NCI-H226 (cell line): ENCODE measurements around the gene RHOT1.
"Not testable (repeated sequence)": the region's sequence is repeated elsewhere in the genome, so short reads cannot be mapped to it uniquely, and the experiment has no call there.

ENCODE experiments used
- DNase-seq: peaks from one replicate; pipeline ENCODE4 v3.0.0-alpha.2; 2015

RHOT1 gene

GRCh38 chr17:32142038-32142856 is at the start of gene RHOT1:
Gene RHOT1, plus strand, starts transcription at chr17:32142502. Its CDS starts 191 bp downstream, at chr17:32142693.
- peak; percentile 63 for DNase-seq

DNA sequence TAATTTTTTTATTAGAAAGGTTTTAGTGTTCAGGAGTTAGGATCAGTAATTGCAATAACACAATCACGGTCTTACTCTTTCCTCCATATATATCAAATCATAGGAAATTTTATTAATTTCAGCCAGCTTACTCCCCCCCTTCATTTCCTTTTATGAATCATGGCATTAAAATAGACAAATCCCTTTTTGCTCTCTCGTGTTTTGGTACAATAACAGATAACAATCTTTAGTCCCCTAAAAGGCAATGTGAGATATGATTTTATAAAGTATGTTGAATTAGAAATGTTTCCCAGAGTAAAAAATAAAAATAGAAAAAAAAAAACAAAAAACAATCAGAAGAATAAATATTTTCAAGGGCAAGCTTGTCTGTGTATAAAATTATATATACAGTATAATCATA is 42.6 kb upstream of the RHOT1 start:
- no peak for DNase-seq

- not testable (repeated sequence) for DNase-seq
Observed at GRCh38 chr17:32100323-32100722, 42.0 kb upstream of the RHOT1 start.

GRCh38 chr17:32100971-32101631 is 41.2 kb upstream of the RHOT1 start:
- peak; percentile 87 for DNase-seq

DNA sequence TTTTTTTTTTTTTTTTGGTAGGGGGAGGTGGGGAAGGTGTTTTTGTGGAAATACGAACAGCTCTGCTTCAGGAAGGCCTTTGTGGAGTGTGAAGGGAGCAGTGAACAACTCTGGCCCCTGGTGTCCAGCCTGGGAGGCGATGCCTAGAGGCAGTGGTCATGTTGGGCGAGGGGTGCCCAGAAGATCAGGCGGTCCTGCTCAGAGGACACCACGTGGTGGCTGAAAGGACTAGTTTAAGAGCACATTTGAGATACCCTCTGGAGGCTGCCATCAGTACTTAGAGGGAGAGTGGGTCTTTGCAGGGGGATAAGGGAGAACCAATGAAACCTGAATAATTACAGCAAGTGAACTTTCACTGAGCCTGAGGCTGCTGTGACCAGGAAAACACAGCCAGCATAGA is 40.1 kb upstream of the RHOT1 start:
- no peak for DNase-seq

- peak; percentile 56 for DNase-seq
Observed at GRCh38 chr17:32102646-32103186, 39.6 kb upstream of the RHOT1 start.

- no peak for DNase-seq
Observed at GRCh38 chr17:32103476-32104113, 38.7 kb upstream of the RHOT1 start.

- DNase-seq: no peak
Observed at GRCh38 chr17:32104158-32104557, 38.1 kb upstream of the RHOT1 start.

DNA sequence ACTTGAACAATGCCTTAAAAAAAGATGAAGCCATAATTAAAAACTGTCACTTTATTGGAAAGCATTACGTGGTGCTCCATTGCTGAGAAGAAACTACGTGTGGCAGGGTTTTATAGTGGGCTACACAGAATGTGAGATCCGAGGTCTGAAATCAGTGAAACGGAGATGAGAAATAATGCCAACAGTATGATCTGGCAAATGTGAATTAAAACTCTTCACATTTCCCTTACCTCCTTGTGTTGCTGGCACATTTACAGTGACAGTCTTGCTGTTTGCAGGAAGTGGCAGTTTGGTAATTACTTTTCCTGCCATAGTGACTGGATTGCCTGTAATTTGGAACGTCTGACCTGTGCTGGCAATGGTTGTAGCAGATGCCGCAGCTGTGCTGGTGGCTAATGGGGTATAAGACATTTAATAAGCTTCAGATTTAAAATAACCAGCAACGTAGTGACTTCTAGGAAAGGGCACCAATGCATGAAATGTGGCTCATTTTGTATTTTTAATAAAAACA is 35.8 kb upstream of the RHOT1 start:
- not testable (repeated sequence) for DNase-seq

DNA sequence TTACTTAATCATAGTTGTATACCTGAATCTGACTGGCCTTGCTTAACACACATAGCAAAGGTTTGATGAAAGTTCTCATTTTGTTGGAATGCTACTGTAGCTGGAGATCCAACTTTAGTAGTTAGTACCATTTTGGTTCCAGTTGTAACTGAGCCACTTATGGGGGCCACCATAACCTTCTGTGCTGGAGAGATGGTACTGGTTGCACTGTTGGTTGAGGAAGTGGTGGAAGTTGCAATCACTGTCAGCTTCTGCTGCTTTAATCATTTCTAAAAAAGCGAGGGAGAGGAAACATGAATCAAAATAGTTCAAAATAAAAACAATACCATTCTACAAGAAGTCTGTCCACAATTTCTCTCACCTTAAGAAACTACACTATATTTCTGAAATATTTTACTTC is 35.1 kb upstream of the RHOT1 start:
- not testable (repeated sequence) for DNase-seq

- no peak for DNase-seq
Observed at GRCh38 chr17:32110596-32110995, 31.7 kb upstream of the RHOT1 start.

- DNase-seq: peak; percentile 52
Observed at GRCh38 chr17:32111141-32111771, 31.0 kb upstream of the RHOT1 start.

- no peak for DNase-seq
Observed at GRCh38 chr17:32112416-32112815, 29.9 kb upstream of the RHOT1 start.

DNA sequence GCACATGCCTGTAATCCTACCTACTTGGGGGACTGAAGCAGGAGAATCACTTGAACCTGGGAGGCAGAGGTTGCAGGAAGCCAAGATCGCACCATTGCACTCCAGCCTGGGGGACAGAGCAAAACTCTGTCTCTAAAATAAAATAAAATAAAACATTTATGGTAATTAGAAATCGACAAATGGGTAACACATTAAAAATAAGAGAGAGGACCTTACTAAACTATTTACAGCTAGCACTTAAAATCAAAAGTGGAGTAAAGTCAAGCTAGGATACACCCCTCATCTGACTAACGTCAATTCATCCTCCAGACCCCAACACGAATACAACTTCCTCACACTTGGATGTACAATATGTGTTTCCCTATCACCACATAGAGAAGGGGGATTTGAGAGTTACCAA is 27.8 kb upstream of the RHOT1 start:
- DNase-seq: no peak

DNA sequence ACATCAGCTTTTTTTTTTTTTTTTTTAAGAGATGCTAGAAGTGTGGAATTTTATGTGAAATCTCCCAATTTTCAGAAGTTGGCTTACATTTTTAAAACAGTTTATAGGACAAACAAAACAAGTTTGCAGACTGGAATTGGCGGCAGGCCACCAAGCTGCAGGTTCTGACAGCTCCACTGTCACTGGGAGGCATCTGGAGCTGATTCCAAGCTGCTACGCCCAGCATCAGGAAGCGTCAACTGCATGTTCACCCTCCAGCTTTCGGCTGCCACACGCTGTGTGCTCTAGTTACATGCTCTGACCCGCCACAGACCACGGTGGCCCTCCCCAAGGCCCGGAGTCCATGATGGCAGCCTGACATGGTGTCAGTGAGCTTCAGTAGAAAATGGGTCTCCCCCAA is 26.8 kb upstream of the RHOT1 start:
- DNase-seq: not testable (repeated sequence)

- no peak for DNase-seq
Observed at GRCh38 chr17:32116937-32117336, 25.4 kb upstream of the RHOT1 start.

GRCh38 chr17:32117399-32117798 is 24.9 kb upstream of the RHOT1 start:
- no peak for DNase-seq

GRCh38 chr17:32118088-32118487 is 24.2 kb upstream of the RHOT1 start:
- not testable (repeated sequence) for DNase-seq

GRCh38 chr17:32118835-32119234 is 23.5 kb upstream of the RHOT1 start:
- DNase-seq: no peak

GRCh38 chr17:32120141-32120540 is 22.2 kb upstream of the RHOT1 start:
- no peak for DNase-seq

DNA sequence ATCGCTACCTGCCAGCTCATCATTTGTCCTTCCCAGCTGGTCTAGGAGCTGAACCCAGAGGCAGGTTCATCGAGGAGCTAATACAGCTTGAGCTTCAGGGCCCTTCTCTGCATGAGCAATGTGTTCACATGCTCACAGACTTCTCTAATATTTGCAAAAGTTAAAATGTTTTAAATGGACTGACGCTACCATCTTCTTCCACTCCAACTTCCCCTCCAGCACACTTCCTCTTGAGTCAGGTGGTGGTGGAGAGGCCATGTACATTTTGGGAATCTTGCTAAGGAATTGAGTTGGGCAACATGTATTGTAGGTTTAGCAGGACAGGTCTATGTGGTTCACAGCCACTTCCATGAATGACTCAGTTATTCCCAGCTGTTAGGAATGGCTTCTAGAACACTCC is 21.6 kb upstream of the RHOT1 start:
- no peak for DNase-seq

GRCh38 chr17:32123782-32124181 is 18.5 kb upstream of the RHOT1 start:
- no peak for DNase-seq
